Measurements from ENCODE around the gene RSBN1L.

DNA sequence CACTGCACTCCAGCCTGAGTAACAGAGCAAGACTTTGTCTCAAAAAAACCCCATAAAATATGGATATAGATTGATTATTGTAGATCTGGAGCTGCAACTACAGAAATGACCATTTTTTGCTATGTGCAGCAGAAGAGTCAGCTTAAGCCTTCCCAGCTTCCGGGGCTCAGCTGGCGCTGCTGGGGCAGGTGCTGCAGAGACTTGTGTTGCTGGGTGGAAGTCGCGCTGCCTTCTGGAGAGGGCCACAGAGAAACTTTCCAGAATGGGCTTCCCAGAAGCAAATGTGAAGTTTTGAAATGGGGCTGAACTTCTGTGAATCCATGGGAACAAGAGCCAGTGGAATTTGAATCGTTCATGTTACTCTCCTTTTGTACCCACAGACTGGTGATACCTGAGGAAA is 37.3 kb upstream of the RSBN1L start:
- no peak for TF ChIP-seq CTCF (IDR thresholded peaks at IDR 0.05)
- TF ChIP-seq POLR2AphosphoS5 (IDR thresholded peaks at IDR 0.05) = no peak
- TF ChIP-seq POLR2A (IDR thresholded peaks at IDR 0.05) = no peak
- no peak for TF ChIP-seq EP300 (IDR thresholded peaks at IDR 0.05)

Data from gastroesophageal sphincter (tissue), 3 donors.